Body of pancreas (tissue), 4 donors: ENCODE results near the gene RAD50. TPM values are rescaled to one million over a fixed set of nuclear protein-coding genes. Genes with fewer than 3 reads are reported as not detected.

Experiments used
- ATAC-seq: fragments of 150-250 bp; one replicate; pipeline ENCODE4 v1.9.1; 2016
- DNase-seq, 4 donors: peaks; one replicate each; pipeline ENCODE4 v3.0.0-alpha.2; 2019
- H3K27ac ChIP-seq, 4 donors: fragments of 200-600 bp; sonication (generic); 1 replicate in 3 of 4; 2 replicates in 1 of 4; pipeline versions ENCODE4 v1.5.1 to v1.6.1; 2016 to 2019; ENCODE audit warnings: mild to moderate bottlenecking in 1 of 4, mixed read lengths in 1 of 4, moderate library complexity in 1 of 4
- H3K27me3 ChIP-seq, 2 donors: fragments of 200-600 bp; sonication (generic); one replicate each; pipeline ENCODE4 v1.6.0; 2016; ENCODE audit warnings: mild to moderate bottlenecking in 1 of 2
- H3K36me3 ChIP-seq, 2 donors: fragments of 200-600 bp; sonication (generic); replicated peaks in 1 of 2; 2 replicates each; pipeline ENCODE4 v1.5.1; 2016; ENCODE audit warnings: low read depth in 2 of 2; ENCODE audit not compliant: insufficient read depth in 1 of 2
- H3K4me1 ChIP-seq: fragments of 200-600 bp; sonication (generic); one replicate; pipeline ENCODE4 v1.6.0; 2016
- H3K4me3 ChIP-seq, 2 donors: fragments of 200-600 bp; sonication (generic); 1 replicate in 1 of 2; 2 replicates in 1 of 2; pipeline ENCODE4 v1.5.1; 2016 to 2019
- H3K9me3 ChIP-seq, 3 donors: fragments of 200-600 bp; sonication (generic); 1 replicate in 2 of 3; 2 replicates in 1 of 3; pipeline ENCODE4 v1.5.1; 2016
- CTCF ChIP-seq, 7 experiments: fragments of 450-650 bp in 4 of 7; fragments of 200-600 bp in 3 of 7; sonication (generic) in 3 of 7; IDR thresholded peaks; one replicate each; pipeline ENCODE4 v1.5.1; 2016 to 2019; ENCODE audit warnings: antibody characterized with exemption in 7 of 7
- POLR2A ChIP-seq, 3 donors: fragments of 450-650 bp; IDR thresholded peaks; one replicate each; pipeline ENCODE4 v1.6.1; 2016; ENCODE audit warnings: antibody characterized with exemption in 3 of 3, mild to moderate bottlenecking in 2 of 3
- WGBS, 2 donors: methylation state at CpG; one replicate each; pipeline ENCODE4 v1.1.5; 2017; 5-methylcytosine and 5-hydroxymethylcytosine counted together
- intact Hi-C: fragments of 100-400 bp; cut with DNase I; formaldehyde crosslinking; loops from one replicate; pipeline ENCODE4 v1.15.1; 2023
- total RNA-seq, 2 donors: library from RNA; depleted of rRNA; stranded (reverse); fragments of >200 nt; gene quantifications; one replicate each; pipeline ENCODE4 v1.1.0, GENCODE V29; 2016

Gene RAD50
- total RNA-seq, 2 donors from 2014 or later, result 18.7 to 42.5 TPM

DNA sequence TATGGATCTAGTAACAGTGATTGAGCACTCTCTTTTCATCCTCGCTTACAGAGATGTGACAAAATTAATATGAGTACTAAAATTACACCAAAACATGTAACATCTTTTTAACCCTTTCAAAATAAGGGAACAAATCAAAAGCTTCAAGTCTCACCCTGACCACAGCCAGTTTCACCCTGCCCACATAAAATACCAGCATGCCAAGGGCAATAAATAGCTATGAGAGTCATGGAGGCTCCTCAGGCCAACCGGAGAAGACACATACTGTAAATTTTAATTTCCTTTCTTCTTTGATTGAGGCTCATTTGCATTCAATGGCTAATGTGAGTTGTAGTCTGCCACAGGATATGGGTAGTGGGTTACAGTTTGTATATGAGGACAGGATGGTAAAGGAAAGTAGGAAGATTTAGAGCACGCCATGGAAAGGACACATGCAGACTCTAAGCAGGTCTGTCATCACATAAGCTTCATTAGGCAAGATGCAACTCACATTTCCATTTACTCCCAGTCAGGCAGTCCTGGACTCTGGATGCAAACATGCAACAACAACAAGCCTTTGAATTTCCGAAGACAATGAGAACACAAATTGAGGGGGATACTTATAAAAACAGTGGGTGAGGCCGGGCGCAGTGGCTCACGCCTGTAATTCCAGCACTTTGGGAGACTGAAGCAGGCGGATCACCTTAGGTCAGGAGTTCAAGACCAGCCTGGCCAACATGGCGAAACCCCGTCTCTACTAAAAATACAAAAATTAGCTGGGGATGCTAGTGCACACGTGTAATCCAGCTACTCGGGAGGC is 128.3 kb downstream of the RAD50 start:
- Histone ChIP-seq H3K27me3 (no peaks in the 10 kb centered on the region), H3K4me1 (no peaks in the 10 kb centered on the region), H3K27ac (no peak overlapping the region), H3K9me3 (no peaks in the 10 kb centered on the region), H3K36me3 (no peaks in the 10 kb centered on the region), H3K4me3 (no peak overlapping the region)
- ATAC-seq (no peak), DNase-seq (no peak)
- whole genome bisulfite sequencing, 2 donors, result 86 to 89% methylated on average over 12 of the region's 12 CpGs
- no peak for TF ChIP-seq POLR2A (IDR thresholded peaks at IDR 0.05)
- no peak for TF ChIP-seq CTCF (IDR thresholded peaks at IDR 0.05)
- intact Hi-C loops, result no loop called here

GRCh38 chr5:132686193-132686592 is 129.4 kb downstream of the RAD50 start:
- intact Hi-C loops, result no loop called here
- H3K4me3 ChIP-seq, result no peak overlapping the region
- no peak for ATAC-seq
- H3K27ac ChIP-seq, result no peak overlapping the region
- no peak for TF ChIP-seq POLR2A (IDR thresholded peaks at IDR 0.05)
- TF ChIP-seq CTCF (IDR thresholded peaks at IDR 0.05), result no peak
- no peaks in the 10 kb centered on the region for H3K4me1 ChIP-seq
- no peaks in the 10 kb centered on the region for H3K9me3 ChIP-seq
- no peak for DNase-seq
- WGBS, 2 donors, result 79 to 94% methylated on average over 3 of the region's 3 CpGs
- no peaks in the 10 kb centered on the region for H3K27me3 ChIP-seq
- no peaks in the 10 kb centered on the region for H3K36me3 ChIP-seq

GRCh38 chr5:132687995-132688394 is 131.2 kb downstream of the RAD50 start:
- Histone ChIP-seq H3K36me3 (no peaks in the 10 kb centered on the region), H3K27me3 (no peaks in the 10 kb centered on the region), H3K9me3 (no peaks in the 10 kb centered on the region), H3K4me1 (no peaks in the 10 kb centered on the region), H3K27ac (no peak overlapping the region), H3K4me3 (no peak overlapping the region)
- no peak for TF ChIP-seq CTCF (IDR thresholded peaks at IDR 0.05)
- TF ChIP-seq POLR2A (IDR thresholded peaks at IDR 0.05), result no peak
- ATAC-seq, result no peak
- intact Hi-C loops, result no loop called here
- DNase-seq, result no peak
- WGBS, 2 donors, result 77 to 86% methylated on average over 4 to 5 of the region's 5 CpGs

DNA sequence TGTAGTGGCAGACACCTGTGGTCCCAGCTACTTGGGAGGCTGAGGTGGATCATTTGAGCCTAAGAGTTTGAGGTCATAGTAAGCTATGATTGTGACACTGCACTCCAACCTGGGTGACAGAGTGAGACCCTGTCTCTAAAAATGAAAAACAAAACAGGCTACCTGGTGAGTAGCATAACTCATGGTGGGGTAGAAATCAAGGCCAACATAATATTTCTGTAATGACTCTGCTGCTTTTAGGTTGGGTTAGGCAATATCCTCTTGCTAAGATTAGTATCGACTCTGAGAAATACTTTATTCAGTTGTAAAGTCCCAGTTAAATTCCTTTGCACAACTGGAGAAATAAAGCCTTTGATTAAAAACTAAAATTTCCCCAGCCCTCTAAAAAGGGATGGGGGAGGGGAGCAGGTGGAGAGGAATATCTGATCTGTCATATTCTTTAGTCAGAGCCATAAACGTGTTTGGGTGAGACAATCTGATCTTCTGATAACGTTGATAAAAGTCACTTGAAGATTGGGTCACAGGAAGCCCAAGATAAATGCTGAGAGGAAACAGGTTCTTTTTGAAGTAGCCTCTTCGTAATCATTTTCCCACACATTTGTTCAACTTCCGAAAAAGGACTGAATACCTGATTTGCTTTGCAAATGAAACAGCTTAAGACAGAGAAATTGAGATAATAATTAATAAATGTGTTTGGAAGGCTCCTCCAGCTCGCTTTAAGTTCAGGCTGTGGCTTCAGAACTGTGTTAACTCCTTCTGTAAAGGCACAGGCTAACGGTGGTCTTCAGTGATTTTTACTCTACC is 132.0 kb downstream of the RAD50 start:
- no peak overlapping the region for H3K27ac ChIP-seq
- TF ChIP-seq POLR2A (IDR thresholded peaks at IDR 0.05) (no peak), CTCF (IDR thresholded peaks at IDR 0.05) (no peak)
- no peaks in the 10 kb centered on the region for H3K4me1 ChIP-seq
- no peaks in the 10 kb centered on the region for H3K9me3 ChIP-seq
- no peak overlapping the region for H3K4me3 ChIP-seq
- no peaks in the 10 kb centered on the region for H3K27me3 ChIP-seq
- intact Hi-C loops, result no loop called here
- WGBS, 2 donors, result 51 to 61% methylated on average over 7 of the region's 7 CpGs
- H3K36me3 ChIP-seq, result no peaks in the 10 kb centered on the region
- ATAC-seq (no peak), DNase-seq (no peak)
